Lower leg skin (tissue), 4 donors: ENCODE measurements around the gene SPIC. TPM values are rescaled to one million over a fixed set of nuclear protein-coding genes. Genes with fewer than 3 reads are reported as not detected.

Experiments
- DNase-seq, 2 donors: peaks; one replicate each; pipeline ENCODE4 v3.0.0-alpha.2; 2019; ENCODE audit warnings: low spot score in 2 of 2
- H3K4me3 ChIP-seq: fragments of 200-600 bp; sonication (generic); 2 replicates; pipeline ENCODE4 v1.5.1; 2017; ENCODE audit warnings: mild to moderate bottlenecking, low read depth; ENCODE audit not compliant: poor library complexity, severe bottlenecking
- CTCF ChIP-seq, 3 donors: fragments of 450-650 bp; IDR thresholded peaks; one replicate each; pipeline ENCODE4 v1.5.1; 2016; ENCODE audit warnings: antibody characterized with exemption in 3 of 3, mild to moderate bottlenecking in 3 of 3, moderate library complexity in 2 of 3
- POLR2A ChIP-seq, 2 donors: fragments of 450-650 bp; IDR thresholded peaks; one replicate each; pipeline ENCODE4 v1.6.1; 2016 to 2017; ENCODE audit warnings: antibody characterized with exemption in 2 of 2, mild to moderate bottlenecking in 1 of 2, moderate library complexity in 1 of 2
- WGBS, 2 donors: methylation state at CpG; one replicate each; pipeline ENCODE4 v1.1.5; 2018; 5-methylcytosine and 5-hydroxymethylcytosine counted together
- intact Hi-C: fragments of 100-400 bp; cut with DNase I; formaldehyde crosslinking; loops from one replicate; pipeline ENCODE4 v1.15.0; 2023; ENCODE audit warnings: low total_unique reads
- total RNA-seq, 4 donors: library from RNA; depleted of rRNA; stranded (reverse); fragments of >200 nt; gene quantifications; one replicate each; pipeline ENCODE4 v1.1.0, GENCODE V29; 2016

The SPIC gene
- total RNA-seq, 4 donors from 2014 or later: 0.22 TPM; not detected in 3

- TF ChIP-seq POLR2A (IDR thresholded peaks at IDR 0.05) (no peak), CTCF (IDR thresholded peaks at IDR 0.05) (no peak)
- no peak overlapping the region for H3K4me3 ChIP-seq
- intact Hi-C loops: no loop called here
- WGBS, 2 donors: 76 to 80% methylated on average over 5 of the region's 5 CpGs
- no peak for DNase-seq
Measured at GRCh38 chr12:101475751-101476305, 692 bp downstream of the SPIC start.

GRCh38 chr12:101480849-101481248 is 5.7 kb downstream of the SPIC start:
- 83 to 93% methylated on average over 1 of the region's 1 CpG for WGBS, 2 donors
- no peak for DNase-seq
- TF ChIP-seq CTCF (IDR thresholded peaks at IDR 0.05) (no peak), POLR2A (IDR thresholded peaks at IDR 0.05) (no peak)
- intact Hi-C loops: no loop called here
- H3K4me3 ChIP-seq: no peak overlapping the region

- DNase-seq: no peak
- intact Hi-C loops: no loop called here
Measured at GRCh38 chr12:101485021-101485420, 9.9 kb downstream of the SPIC start.

GRCh38 chr12:101488469-101488868 is 13.3 kb downstream of the SPIC start:
- 65 to 70% methylated on average over 2 of the region's 2 CpGs for WGBS, 2 donors
- DNase-seq: no peak
- H3K4me3 ChIP-seq: no peak overlapping the region
- no peak for TF ChIP-seq CTCF (IDR thresholded peaks at IDR 0.05)
- TF ChIP-seq POLR2A (IDR thresholded peaks at IDR 0.05): no peak
- intact Hi-C loops: no loop called here

More at GRCh38 chr12:101485021-101485420, 9.9 kb downstream of the SPIC start:
- no peak for TF ChIP-seq POLR2A (IDR thresholded peaks at IDR 0.05)
- TF ChIP-seq CTCF (IDR thresholded peaks at IDR 0.05): no peak
- H3K4me3 ChIP-seq: no peak overlapping the region

GRCh38 chr12:101490286-101490920 is 15.3 kb downstream of the SPIC start:
- no peak overlapping the region for H3K4me3 ChIP-seq
- no peak for TF ChIP-seq CTCF (IDR thresholded peaks at IDR 0.05)
- TF ChIP-seq POLR2A (IDR thresholded peaks at IDR 0.05): no peak
- 3% methylated on average over 3 of the region's 3 CpGs for WGBS, 2 donors
- intact Hi-C loops: loop anchor here (10.0 kb wide), 1 partner anchor 344 kb away; the partner anchor contains the start of gene GNPTAB
- DNase-seq: no peak
